NK-92 (cell line): Measurements from ENCODE around the gene SGO2.
"Not testable (repeated sequence)": the region's sequence is repeated elsewhere in the genome, so short reads cannot be mapped to it uniquely, and the experiment has no call there.

Experiments used
- DNase-seq: peaks from one replicate; lab custom pipeline; 2025; ENCODE audit not compliant: unreplicated experiment; lab: John Stamatoyannopoulos, UW

SGO2 gene

GRCh38 chr2:200593905-200594304 is 67.9 kb downstream of the SGO2 start:
- no peak for DNase-seq

GRCh38 chr2:200595913-200596312 is 69.9 kb downstream of the SGO2 start:
- no peak for DNase-seq

GRCh38 chr2:200596774-200597570 is 71.0 kb downstream of the SGO2 start:
- no peak for DNase-seq

- DNase-seq: no peak
These were observed 73.2 kb downstream of the SGO2 start for GRCh38 chr2:200599206-200599605.

- DNase-seq: no peak
These were observed 74.7 kb downstream of the SGO2 start for GRCh38 chr2:200600549-200601225.

- no peak for DNase-seq
These were observed 76.6 kb downstream of the SGO2 start for GRCh38 chr2:200602584-200602983.

- no peak for DNase-seq
These were observed 78.0 kb downstream of the SGO2 start for GRCh38 chr2:200603972-200604371.

- DNase-seq: no peak
These were observed 78.7 kb downstream of the SGO2 start for GRCh38 chr2:200604571-200605255.

GRCh38 chr2:200608341-200609027 is 82.5 kb downstream of the SGO2 start:
- DNase-seq: no peak

GRCh38 chr2:200609028-200609614 is 83.1 kb downstream of the SGO2 start:
- no peak for DNase-seq

- DNase-seq: not testable (repeated sequence)
These were observed 84.2 kb downstream of the SGO2 start for GRCh38 chr2:200610217-200610616.

GRCh38 chr2:200613692-200614091 is 87.7 kb downstream of the SGO2 start:
- no peak for DNase-seq

GRCh38 chr2:200614249-200614648 is 88.2 kb downstream of the SGO2 start:
- DNase-seq: no peak

GRCh38 chr2:200615247-200615646 is 89.2 kb downstream of the SGO2 start:
- DNase-seq: no peak

GRCh38 chr2:200616193-200616592 is 90.2 kb downstream of the SGO2 start:
- no peak for DNase-seq

- DNase-seq: no peak
These were observed 90.6 kb downstream of the SGO2 start for GRCh38 chr2:200616656-200617055.

GRCh38 chr2:200617156-200618053 is 91.4 kb downstream of the SGO2 start:
- DNase-seq: no peak

- no peak for DNase-seq
These were observed 92.0 kb downstream of the SGO2 start for GRCh38 chr2:200618054-200618419.

- DNase-seq: no peak
These were observed 92.6 kb downstream of the SGO2 start for GRCh38 chr2:200618590-200619021.

- DNase-seq: no peak
These were observed 93.3 kb downstream of the SGO2 start for GRCh38 chr2:200619279-200619678.
